LNCaP clone FGC (cell line): ENCODE measurements around the gene C9orf85.

Source experiments
- DNase-seq: peaks from one replicate; pipeline ENCODE4 v3.0.0-alpha.2; 2011; ENCODE audit warnings: low read depth
- H3K4me3 ChIP-seq: 2 replicates; pipeline ENCODE4 v1.5.1; 2011; ENCODE audit warnings: mild to moderate bottlenecking, low read depth, low read length, control low read depth
- CTCF ChIP-seq: IDR thresholded peaks from 2 replicates; pipeline ENCODE4 v1.5.1; 2012; ENCODE audit warnings: mild to moderate bottlenecking; ENCODE audit not compliant: control insufficient read depth, insufficient read depth; ENCODE audit errors: extremely low read depth

The C9orf85 gene

GRCh38 chr9:71911061-71911907, at the start of gene C9orf85, which contains the start of gene ABHD17B:
TSS of gene C9orf85 (plus strand) at chr9:71911639. CDS start at chr9:71911735, 96 bp downstream.
TSS of gene ABHD17B (minus strand) at chr9:71911193. CDS start at chr9:71875080, 36,113 bp downstream.
- no peak for TF ChIP-seq CTCF
- peak; percentile 98 for DNase-seq
- peak within 1 kb of the TSS; percentile 63 for H3K4me3 ChIP-seq

GRCh38 chr9:71863631-71864030, 47.8 kb upstream of the C9orf85 start:
- no peak overlapping the region for H3K4me3 ChIP-seq
- TF ChIP-seq CTCF = no peak
- DNase-seq = no peak

GRCh38 chr9:71875345-71875744, 36.1 kb upstream of the C9orf85 start:
- H3K4me3 ChIP-seq = no peak overlapping the region
- no peak for TF ChIP-seq CTCF
- DNase-seq = no peak

GRCh38 chr9:71876106-71876505, 35.3 kb upstream of the C9orf85 start:
- no peak for TF ChIP-seq CTCF
- DNase-seq = no peak
- H3K4me3 ChIP-seq = no peak overlapping the region

GRCh38 chr9:71876829-71877228, 34.6 kb upstream of the C9orf85 start:
- no peak overlapping the region for H3K4me3 ChIP-seq
- TF ChIP-seq CTCF = no peak
- DNase-seq = no peak

GRCh38 chr9:71878327-71879274, 32.8 kb upstream of the C9orf85 start:
- TF ChIP-seq CTCF = no peak
- DNase-seq = no peak
- no peak overlapping the region for H3K4me3 ChIP-seq
